HG03139 (cell line): ENCODE results near the gene ADAM22.
"Not testable (repeated sequence)": the region's sequence is repeated elsewhere in the genome, so short reads cannot be mapped to it uniquely, and the experiment has no call there.

Experiments used
- ATAC-seq: cut with Tn5 transposase; IDR thresholded peaks from one replicate; pipeline ENCODE4 v1.9.1; 2021; ENCODE audit not compliant: unreplicated experiment

ADAM22 gene, protein sequence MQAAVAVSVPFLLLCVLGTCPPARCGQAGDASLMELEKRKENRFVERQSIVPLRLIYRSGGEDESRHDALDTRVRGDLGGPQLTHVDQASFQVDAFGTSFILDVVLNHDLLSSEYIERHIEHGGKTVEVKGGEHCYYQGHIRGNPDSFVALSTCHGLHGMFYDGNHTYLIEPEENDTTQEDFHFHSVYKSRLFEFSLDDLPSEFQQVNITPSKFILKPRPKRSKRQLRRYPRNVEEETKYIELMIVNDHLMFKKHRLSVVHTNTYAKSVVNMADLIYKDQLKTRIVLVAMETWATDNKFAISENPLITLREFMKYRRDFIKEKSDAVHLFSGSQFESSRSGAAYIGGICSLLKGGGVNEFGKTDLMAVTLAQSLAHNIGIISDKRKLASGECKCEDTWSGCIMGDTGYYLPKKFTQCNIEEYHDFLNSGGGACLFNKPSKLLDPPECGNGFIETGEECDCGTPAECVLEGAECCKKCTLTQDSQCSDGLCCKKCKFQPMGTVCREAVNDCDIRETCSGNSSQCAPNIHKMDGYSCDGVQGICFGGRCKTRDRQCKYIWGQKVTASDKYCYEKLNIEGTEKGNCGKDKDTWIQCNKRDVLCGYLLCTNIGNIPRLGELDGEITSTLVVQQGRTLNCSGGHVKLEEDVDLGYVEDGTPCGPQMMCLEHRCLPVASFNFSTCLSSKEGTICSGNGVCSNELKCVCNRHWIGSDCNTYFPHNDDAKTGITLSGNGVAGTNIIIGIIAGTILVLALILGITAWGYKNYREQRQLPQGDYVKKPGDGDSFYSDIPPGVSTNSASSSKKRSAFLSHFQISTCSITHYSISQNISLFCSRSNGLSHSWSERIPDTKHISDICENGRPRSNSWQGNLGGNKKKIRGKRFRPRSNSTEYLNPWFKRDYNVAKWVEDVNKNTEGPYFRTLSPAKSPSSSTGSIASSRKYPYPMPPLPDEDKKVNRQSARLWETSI

DNA sequence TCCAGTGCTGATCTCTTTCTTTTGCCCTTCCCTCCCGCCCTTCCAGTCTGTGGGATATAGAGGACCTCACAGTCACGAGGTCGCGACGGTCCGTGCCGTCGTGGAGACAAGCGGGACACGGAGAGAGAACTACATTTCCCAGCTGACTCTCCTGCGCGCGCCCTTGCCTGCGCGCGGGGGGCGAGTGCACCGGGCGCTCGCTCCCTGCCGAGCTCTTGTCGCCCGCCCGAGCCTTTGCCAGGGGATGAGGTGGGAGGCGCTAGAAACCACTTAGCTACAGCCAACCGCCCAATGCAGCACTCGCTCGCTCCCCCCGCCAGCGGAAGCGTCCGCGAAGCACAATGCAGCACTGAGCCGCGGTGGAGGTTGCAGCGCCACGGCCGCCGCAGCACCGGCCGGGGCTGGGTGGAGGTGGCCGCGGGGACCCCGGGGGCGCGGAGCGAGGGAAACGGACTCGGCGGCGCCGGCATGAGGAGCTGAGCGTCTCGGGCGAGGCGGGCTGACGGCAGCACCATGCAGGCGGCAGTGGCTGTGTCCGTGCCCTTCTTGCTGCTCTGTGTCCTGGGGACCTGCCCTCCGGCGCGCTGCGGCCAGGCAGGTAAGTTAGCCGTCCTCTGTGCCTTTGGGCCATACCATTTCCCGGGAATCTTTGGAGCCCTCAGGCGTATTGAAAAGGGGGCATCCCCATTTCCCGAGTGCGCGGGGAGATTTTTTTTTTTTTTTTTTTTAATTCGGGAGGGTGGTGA is at the start of gene ADAM22:
TSS of gene ADAM22 (plus strand) at position 299 of the 746 bp plus-strand sequence. CDS start at position 514, 215 bp downstream.
- ATAC-seq, result peak; percentile 97

DNA sequence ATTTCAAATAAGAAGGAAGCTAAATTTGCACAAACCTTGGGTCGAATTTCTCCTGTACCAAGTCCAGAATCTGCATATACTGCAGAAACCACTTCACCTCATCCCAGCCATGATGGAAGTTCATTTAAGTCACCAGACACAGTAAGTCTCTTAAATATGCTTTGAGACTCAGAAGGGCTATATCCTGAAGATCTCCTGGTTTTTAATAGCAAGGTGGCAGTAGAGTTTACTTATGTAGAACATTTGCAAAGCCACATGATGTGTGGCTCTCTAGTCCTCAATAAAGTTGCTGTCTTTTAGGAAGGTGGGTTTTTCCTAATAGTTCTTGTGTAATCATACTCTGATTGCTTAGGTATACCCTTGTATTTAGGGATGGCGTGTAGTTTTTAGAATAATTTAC is 49.0 kb upstream of the ADAM22 start:
- no peak for ATAC-seq

DNA sequence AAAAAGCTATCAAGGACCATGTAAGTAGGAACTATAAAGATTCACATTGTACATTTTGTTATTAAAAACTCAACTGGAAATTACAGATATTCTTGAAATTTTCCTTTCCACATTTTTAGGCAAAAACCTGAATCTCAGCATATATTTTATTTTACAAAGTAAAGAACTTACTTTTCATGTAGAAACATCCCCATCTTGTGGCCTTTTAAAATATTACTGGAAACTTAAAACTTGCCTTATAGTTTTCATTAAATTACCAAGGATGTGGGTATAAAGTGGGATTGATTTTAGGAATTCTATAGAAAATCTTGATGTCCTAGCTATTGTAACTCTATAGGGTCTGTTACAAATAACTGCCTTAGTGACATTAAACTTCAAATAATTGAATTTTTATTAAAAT is 47.2 kb upstream of the ADAM22 start:
- ATAC-seq, result no peak

DNA sequence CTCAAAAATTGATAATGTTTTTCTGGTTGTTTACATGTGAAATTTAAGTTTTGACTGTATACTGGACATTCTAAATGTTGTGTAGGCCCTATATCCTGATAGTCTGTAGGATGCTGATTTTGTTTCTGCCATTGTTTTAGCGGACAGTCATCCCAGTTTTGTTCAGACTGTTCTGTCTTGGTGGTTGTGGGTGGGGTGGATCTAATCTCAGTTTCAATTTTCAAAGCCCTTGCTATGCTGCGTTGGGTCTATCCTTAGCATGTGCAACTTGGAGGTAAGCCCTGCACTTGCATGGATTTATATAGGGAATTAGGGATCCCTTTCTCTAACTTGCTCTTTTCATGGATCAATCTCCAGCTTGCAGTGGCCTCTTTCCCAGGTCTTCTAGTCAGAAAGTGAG is 38.7 kb upstream of the ADAM22 start:
- ATAC-seq, result no peak

DNA sequence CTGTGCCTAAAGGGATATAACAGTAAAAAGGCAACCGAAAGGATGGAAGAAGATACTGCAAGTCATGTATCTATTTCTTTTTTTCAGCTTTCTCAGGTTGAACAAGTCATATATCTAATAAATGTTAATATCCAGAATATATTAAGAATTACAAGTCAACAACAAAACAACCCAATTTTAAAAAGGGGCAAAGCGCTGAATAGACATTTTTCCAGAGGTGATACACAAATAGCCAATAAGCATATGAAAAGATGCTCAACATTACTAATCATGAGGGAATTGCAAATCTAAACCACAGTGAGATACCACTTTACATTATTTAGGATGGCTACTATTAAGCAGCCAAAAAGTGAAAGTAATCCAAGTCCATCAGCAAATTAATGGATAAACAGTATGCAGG is 34.8 kb upstream of the ADAM22 start:
- no peak for ATAC-seq

DNA sequence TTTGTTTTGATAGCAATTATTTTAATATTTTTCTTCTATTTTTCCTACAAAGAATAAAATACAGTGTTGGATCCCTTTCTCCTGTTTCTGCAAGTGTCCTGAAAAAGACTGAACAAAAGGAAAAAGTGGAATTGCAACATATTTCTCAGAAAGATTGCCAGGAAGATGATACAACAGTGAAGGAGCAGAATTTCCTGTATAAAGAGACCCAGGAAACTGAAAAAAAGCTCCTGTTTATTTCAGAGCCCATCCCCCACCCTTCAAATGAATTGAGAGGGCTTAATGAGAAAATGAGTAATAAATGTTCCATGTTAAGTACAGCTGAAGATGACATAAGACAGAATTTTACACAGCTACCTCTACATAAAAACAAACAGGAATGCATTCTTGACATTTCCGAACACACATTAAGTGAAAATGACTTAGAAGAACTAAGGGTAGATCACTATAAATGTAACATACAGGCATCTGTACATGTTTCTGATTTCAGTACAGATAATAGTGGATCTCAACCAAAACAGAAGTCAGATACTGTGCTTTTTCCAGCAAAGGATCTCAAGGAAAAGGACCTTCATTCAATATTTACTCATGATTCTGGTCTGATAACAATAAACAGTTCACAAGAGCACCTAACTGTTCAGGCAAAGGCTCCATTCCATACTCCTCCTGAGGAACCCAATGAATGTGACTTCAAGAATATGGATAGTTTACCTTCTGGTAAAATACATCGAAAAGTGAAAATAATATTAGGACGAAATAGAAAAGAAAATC is 26.7 kb upstream of the ADAM22 start:
- ATAC-seq, result not testable (repeated sequence)

DNA sequence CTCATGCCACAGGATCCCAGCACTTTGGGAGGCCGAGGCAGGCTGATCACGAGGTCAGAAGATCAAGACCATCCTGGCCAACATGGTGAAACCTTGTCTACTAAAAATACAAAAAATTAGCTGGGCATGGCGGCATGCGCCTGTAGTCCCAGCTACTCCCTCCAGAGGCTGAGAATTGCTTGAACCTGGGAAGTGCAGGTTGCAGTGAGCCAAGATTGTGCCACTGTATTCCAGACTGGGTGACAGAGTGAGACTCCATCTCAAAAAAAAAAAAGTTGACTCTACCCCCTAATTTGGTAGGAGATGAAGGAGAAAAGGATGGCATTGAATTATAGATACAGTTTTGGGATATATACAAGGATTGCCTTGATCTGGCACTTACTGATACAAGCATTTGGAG is 25.2 kb upstream of the ADAM22 start:
- not testable (repeated sequence) for ATAC-seq

DNA sequence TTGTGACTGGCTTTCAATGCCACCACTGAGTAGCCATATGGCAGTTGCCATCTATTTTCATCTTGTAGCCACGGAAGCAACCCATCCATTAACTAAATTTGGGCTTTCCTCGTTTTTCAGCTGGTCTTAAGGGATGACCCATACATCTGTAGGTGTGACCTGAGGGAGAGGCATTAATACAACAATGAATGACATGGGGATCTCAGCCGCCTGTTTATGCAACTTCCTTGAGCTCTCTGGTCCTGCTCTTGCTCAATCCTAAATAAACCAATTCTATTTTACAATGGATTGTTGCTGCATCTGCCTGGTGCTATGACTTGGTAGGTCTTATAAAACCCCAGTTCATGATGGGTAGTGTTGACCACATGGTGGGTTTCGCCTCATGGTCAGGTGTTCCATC is 21.9 kb upstream of the ADAM22 start:
- no peak for ATAC-seq

DNA sequence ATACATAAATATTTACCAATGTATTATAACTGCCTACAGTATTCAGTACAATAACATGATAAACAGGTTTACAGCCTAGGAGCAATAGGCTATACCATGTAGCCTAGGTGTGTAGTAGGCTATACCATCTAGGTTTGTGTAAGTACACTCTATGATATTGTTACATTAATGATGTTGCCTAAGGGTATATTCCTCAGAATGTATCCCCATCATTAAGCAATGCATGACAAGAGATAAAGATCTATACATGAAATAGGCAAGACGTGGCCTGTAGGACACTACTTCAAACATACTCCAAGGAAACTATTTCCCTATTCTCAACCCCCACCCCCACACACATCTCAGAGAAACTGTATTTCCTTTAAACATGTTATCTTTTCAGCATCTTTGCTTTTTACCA is 15.3 kb upstream of the ADAM22 start:
- ATAC-seq, result no peak

DNA sequence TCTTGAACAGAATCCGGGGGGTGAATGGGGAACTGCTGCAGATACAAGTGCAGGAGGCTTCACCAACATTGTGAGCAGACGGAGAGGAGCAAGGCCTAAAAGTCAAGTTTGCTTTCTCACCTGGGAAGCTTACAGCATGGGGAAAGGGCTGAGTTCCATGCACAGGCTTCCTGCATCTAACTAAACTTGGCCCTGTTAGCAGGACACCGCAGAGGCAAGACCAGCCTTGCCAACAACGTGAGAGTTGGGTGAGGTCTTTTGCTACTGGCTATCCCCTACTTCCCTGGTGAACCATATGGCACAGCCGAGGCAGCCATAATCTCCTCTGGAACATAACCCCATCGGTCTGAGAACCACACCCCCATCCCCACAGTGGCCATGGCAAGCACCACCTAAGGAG is 14.2 kb upstream of the ADAM22 start:
- ATAC-seq, result no peak

DNA sequence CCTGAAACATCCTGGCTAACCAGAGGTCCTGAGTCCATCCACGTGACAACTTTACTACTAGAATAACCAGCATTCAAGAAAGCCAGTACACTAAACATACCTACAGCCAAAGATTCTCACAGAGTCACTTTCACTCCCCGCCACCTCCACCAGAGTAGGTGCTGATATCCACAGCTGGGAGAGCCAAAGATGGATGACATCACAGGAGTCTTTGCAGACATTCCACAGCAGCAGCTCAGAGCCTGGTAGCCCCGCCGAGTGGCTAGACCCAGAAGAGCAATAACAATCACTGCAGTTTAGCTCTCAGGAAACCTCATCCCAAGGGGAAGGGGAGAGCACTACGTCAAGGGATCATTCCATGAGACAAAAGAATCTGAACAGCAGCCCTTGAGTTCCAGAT is 13.5 kb upstream of the ADAM22 start:
- ATAC-seq, result no peak

DNA sequence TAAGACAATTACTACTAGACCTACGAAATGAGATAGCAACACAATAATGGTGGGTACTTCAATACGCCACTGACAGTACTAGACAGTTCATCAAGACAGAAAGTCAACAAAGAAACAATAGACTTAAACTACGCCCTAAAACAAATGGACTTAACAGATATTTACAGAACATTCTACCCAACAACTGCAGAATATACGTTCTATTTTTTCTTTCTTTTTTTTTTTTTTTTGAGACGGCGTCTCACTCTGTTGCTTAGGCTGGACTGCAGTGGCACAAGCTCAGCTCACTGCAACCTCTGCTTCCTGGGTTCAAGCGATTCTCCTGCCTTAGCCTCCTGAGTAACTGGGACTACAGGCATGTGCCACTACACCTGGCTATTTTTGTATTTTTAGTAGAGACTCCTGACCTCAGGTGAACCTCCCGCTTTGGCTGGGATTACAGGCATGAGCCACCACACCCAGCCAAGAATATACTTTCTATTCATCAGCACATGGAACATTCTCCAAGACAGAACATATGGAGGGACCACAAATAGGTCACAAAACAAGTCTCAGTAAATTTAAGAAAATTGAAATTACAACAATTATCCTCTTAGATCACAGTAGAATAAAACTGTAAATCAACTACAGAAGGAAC is 11.2 kb upstream of the ADAM22 start:
- not testable (repeated sequence) for ATAC-seq

DNA sequence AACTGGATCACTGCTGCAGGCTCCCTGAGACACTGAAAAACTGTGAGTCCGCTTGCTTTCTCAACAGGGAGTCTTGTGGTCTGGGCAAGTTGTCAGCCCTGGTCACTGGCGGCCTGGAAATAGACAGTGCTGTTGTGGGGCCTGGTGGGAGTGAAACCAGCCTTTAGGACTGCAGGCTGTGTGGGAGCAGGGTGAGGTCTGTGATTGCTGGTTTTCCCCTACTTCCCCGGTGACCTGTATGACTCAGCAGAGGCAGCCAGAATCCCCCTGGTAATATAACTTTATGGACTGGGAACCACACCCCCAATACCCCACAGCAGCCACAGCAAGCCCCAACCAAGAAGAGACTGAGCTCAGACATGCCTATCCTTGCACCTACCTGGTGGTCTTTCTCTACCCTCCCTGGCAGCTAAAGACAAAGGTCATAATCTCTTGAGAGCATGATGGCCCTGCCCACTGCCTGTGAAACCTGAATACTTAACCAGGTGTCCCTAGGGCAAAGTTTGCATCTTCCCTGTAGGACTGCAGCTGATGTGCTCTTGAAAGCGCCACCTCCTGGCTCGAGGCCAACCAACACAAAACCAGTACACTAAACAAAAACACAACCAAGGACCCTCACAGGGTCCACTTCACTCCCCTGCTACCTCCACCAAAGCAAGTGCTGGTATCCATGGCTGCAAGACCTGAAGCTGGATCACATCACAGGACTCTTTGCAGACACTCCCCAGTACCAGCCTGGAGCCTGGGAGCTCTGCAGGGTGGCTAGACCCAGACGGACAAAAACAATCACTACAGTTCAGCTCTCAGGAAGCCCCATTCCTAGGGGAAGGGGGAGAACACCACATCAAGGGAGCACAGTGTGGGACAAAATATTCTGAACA is 7.2 kb upstream of the ADAM22 start:
- ATAC-seq, result peak; percentile 99

DNA sequence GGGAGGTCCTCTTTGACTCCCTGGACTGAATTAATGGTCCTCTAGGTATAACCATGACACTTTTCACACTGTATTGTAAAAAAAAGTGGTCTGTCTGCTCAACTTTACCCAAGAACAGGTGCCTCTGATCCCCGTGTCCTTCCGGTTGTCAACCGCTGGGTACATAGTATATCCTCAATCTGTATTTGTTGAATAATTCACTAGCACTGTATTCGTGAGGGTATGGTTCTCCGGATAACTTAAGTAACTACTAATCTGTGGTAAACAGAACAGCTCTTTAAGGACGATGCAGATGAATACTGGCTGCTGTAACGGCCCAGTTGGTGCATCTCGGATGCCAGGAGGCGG is 472 bp upstream of the ADAM22 start:
- ATAC-seq, result peak; percentile 14

DNA sequence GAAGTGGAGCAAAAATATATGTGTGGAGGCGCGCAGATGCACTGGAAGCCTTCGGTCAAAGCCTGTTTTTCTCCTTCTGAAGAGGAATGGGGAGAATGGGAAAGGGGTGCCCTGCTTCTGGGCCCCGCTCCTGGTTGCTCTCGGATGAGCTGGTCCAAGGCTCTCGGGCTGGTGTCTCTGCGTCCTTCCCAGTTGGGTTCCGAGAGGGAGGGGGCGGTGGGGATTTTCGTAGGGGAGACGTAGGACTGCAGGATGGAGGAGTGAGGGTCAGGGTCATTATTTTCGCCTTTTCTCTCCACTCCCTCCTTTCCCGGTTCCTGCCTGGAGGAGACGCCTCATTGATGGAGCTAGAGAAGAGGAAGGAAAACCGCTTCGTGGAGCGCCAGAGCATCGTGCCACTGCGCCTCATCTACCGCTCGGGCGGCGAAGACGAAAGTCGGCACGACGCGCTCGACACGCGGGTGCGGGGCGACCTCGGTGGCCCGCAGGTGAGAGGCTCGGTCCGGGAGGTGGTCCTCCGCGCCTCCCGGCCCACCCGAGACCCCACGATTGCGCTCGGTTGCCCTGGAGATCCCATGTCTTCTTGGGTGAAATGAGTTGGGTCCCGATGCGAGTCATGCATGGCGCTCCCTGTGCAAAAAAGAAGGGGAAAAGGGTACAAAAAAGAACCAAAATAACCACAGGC is 790 bp downstream of the ADAM22 start:
- ATAC-seq, result no peak

DNA sequence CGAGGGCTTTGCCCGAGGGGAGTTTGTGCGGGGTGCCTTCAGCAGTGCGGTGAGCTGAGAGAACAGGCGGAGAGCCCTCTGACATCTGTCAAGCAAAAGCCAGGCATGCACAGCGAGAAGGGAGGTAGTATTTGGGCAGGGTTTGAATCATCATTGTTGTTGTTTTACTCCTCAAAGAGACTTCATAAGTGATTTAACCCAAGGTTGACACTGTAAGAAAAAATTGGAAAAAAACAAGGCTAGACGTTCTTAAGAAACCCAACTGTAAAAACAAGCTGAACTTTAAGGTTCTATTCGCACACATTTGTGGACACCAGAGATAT is 1.3 kb downstream of the ADAM22 start:
- no peak for ATAC-seq

DNA sequence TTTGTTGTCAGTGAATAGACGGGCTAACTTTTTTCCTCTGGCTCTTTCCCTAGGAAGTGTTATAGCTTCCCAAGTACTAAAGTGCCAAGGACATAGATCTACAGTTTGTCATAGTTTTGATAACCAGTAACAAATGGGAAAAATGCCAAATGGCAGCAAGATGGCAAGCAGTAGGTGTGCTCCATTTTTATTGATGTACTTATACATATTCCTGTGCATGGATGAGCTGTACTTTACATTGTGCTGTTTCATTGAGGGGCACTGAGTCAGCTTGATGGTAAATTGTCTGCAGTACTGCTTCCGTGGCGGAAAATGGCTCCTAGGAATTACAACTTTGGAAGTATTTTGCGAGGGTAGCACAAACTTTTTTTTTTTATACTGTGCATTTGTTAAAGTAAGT is 7.1 kb downstream of the ADAM22 start:
- no peak for ATAC-seq

DNA sequence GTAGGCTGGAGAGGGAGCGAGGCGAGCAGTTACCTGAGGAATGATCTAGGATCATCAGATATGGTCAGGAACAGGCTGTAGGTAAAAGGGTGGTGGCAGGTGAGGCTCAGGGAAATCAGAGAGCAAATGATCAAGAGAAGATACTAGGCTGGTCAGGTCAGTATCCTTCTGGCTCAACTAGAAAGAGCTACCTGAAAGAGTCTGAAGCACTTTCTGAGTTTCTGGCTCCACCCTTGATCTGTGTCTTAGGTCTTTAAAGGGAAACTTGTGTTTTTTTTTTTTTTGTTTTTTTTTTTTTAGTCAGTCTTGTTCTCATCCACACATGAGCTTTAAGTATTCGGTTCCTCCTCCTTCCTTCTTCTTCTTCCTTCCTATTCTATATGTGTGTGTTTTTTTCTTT is 10.5 kb downstream of the ADAM22 start:
- ATAC-seq, result no peak

DNA sequence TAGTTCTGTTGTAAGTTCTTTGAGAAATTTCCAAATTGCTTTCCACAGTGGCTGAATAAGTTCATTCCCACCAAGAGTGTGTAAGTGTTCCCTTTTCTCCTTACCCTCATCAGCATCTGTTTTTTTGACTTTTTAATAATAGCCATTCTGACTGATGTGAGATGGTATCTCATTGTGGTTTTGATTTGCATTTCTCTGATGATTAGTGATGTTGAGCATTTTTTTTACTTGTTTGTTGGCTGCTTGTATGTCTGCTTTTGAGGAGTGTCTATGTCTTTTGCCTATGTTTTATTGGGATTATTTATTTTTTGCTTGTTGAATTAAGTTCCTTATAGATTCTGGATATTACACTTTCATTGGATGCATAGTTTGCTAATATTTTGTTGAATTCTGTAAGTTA is 11.9 kb downstream of the ADAM22 start:
- not testable (repeated sequence) for ATAC-seq
